AG09319 (cell line): ENCODE results near the gene CHMP1A.

Source experiments
- DNase-seq: peaks from one replicate; pipeline ENCODE4 v3.0.0-alpha.2; 2010; ENCODE audit warnings: low read depth; ENCODE audit errors: extremely low read depth
- TF ChIP-seq, protein P1 (sequence below): IDR thresholded peaks from 2 replicates; pipeline ENCODE4 v1.5.1; 2011; ENCODE audit warnings: low read depth, mild to moderate bottlenecking, inconsistent platforms, low read length, moderate library complexity

Gene CHMP1A

DNA sequence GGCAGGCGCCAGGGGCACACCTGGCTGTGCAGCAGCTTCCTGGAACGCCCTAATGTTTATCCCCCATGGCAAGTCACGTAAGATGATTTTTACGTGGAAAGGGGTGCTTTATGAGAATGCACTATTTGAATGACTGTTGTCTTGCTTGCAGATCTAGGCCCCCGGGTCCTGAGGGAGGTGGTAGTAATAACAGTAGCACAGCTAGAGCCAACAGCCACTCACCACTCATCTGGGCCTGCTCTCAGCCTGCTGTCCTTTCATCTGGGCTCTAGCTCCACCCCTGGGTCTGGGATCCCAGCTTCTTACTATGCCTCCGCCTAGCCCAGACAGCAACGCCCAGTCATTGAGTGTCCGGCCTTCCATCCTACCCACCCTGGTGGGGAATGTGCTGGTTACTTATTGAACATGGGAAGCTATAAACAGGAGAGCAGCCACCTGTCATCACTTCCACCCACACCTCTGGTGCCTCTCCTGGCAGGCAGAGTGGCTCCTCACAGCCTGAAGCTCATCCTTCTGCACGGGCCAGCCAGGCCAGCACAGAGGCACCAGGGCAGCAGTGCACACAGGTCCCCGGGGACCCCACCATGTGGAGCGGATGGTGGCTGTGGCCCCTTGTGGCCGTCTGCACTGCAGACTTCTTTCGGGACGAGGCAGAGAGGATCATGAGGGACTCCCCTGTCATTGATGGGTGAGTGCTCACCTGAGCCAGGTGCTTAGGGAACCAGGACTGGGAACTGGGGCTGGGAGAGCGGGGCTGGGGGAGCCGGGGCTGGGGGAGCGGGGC, 27.5 kb downstream of the CHMP1A start:
- TF ChIP-seq, protein P1, sequence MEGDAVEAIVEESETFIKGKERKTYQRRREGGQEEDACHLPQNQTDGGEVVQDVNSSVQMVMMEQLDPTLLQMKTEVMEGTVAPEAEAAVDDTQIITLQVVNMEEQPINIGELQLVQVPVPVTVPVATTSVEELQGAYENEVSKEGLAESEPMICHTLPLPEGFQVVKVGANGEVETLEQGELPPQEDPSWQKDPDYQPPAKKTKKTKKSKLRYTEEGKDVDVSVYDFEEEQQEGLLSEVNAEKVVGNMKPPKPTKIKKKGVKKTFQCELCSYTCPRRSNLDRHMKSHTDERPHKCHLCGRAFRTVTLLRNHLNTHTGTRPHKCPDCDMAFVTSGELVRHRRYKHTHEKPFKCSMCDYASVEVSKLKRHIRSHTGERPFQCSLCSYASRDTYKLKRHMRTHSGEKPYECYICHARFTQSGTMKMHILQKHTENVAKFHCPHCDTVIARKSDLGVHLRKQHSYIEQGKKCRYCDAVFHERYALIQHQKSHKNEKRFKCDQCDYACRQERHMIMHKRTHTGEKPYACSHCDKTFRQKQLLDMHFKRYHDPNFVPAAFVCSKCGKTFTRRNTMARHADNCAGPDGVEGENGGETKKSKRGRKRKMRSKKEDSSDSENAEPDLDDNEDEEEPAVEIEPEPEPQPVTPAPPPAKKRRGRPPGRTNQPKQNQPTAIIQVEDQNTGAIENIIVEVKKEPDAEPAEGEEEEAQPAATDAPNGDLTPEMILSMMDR, result no peak
- DNase-seq, result no peak

DNA sequence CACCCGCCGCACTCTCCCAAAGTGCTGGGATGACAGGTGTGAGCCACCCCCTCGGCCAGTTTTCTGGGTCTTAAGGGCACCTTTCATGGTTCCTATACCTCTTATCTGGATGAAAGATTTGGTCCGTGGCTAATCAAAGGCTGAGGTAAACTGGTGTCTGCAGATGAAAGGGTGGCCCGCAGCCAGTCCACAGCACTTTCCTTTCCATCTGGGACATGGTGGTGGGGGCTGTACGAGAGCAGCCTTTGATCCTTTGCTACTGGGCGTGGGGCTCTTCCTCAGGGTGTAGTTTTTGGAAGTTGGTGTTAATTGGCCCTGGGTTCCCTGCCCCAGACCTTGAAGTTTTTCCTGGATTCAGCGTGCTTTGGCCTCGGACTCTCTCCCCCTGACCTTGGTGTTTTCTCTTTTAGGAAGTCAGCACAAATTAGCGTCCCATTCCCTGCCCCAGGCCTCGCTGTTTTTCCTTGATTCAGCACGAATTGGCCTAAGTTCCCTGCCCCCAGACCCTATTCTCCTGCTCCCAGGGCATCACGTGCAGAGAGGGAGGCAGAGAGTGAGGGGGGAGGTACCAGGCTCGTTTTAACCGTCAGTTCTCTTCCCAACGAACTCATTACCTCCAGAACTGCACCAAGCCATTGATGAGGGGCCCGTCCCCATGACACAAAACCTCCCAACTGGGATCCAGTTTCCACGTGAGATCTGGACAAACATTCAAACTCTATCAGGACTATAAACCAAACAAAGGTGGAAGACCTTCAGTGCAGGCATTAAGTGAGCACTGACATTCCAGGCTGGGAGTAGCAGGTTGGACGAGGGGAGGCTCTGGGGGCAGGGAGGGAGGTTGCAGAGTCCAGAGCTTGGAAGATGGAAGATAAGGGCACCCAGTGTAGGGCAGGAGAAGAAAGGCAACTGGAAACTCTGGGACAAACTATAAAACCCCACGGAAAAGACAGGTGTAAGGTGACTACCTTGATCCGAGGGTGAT, 32.4 kb downstream of the CHMP1A start:
- DNase-seq, result no peak
- TF ChIP-seq, protein P1, result no peak

DNA sequence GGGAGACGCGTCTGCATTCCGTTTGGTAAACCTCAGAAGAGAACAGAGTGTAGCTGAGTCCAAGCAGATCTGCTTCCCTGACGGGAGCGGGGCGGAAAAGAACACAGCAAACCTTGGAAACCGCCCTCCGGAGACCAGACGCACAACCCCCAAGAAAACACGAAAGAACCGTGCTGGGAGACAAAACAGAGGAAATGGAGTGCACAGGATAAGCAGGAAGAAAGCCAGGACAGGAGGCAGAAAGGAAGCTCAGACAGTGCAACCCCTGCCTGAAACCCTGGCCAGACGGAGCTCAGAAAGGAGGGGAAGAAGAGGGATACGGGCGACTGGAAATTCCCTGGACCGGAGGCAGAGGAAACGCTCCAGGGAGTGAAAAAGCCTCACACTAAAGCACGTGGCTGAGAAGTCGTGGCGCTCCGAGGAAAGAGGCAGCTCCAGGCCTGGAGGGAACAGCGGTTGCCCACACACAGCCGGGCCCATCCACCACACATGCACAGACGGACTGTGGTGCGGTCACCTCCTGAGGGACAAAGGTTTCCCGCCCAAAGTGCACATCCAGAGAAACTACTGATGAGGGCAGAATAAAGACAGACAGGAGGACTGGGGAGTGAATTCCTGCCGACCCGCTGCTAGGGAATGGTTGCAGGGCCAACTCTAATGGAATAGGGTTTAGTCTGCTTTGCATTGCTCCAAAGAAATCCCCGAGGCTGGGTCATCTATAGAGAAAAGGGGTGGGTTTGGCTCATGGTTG, 33.8 kb downstream of the CHMP1A start:
- no peak for DNase-seq
- TF ChIP-seq, protein P1, result no peak

DNA sequence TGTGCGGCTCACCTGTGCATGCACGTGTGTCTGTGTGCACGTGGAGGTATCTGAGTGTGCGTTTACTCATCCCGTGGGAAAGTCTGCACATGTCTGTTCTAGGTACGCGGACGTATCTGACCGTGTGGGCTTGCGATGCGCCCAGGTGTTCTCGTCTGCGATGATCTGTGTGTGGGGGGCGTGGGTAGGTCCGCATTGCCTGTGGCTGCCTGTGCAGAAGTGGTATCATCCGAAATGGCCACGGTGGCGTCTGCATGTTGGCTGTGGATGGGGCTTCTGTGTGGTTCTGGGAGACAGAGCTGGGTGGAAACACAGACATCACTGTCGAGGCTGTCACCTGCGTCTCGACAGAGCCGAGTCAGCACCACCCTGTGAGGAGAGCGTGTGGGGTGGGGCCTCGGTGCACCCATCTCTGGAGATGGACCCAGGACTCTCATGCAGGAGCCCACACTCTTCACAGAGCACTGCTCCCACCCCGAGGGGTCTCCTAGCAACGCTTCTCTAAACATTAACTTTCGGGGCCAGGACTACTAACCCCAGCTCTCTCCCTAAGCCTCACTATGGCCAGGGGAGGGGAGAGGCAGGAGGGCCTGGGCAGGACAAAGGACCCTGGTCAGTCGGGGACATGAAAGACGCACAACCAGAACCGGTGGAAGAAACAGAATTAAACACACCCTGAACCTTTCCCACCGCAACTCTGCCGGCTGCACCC, 35.7 kb downstream of the CHMP1A start:
- TF ChIP-seq, protein P1, result no peak
- no peak for DNase-seq

DNA sequence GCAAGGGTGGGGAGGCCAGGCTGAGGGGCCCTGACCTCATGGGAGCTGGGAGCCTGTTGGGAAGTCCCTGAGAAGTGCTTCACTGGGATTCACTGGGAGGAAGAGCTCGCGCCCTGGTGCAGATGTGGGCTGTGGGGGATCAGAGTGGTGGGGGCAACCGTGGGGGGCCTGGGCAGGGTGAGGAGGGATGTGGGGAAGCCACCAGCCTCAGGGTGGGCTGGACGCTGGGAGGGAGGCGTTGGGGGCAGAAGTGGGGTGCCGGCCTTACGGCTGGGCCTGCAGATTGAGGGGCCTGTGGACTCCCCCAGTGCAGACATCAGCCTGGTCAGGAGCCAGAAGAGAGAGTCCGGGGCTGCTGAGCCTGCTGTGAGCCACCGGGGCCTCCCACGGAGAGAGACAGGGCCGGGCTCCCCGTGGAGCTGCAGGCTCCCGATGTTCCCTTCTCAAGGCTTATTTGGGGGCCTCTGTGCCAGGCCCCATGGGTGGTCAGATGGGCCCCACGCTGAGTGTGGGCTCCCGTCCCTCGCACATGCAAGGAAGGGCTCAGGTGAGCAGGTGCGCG, 36.3 kb downstream of the CHMP1A start:
- TF ChIP-seq, protein P1, result no peak
- DNase-seq, result no peak

DNA sequence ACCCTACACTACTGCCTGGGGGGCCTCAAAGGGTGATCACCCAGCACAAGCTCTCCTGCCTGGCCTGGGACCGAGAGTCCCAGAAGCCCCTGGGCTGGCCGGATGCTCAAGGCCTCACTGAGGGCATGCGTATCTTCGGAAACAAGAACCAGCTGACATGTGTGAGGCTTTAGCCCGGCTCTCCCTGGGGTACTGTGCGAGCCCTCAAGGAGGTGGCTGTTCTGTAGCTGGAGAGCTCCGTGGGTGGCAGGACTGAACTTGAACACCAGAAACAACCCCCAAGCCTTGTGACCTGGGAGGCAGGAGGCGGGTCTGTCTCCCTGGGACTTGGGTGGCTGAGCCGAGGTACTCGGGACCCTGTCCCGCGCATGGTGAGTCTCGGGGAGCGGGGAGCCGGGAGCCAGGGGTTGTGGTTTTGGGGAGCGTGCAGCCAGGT, 37.1 kb downstream of the CHMP1A start:
- DNase-seq, result no peak
- TF ChIP-seq, protein P1, result no peak
